Effector memory CD4-positive, alpha-beta T cell (primary cell): ENCODE results near the gene ATP6V1G2.
"Not testable (repeated sequence)": the region's sequence is repeated elsewhere in the genome, so short reads cannot be mapped to it uniquely, and the experiment has no call there.

ENCODE experiments used
- DNase-seq, 3 donors: peaks; one replicate each; pipeline ENCODE4 v3.0.0-alpha.2; 2020
- H3K27ac ChIP-seq: 2 replicates; pipeline ENCODE4 v1.7.0; 2013; ENCODE audit warnings: mild to moderate bottlenecking, low read length, moderate library complexity; ENCODE audit not compliant: insufficient read depth, poor library complexity, severe bottlenecking
- H3K27me3 ChIP-seq: replicated peaks from 2 replicates; pipeline ENCODE4 v1.7.0; 2013; ENCODE audit warnings: mild to moderate bottlenecking, low read length; ENCODE audit not compliant: insufficient read depth, control insufficient read depth, poor library complexity, severe bottlenecking
- H3K36me3 ChIP-seq: 2 replicates; pipeline ENCODE4 v1.7.0; 2013; ENCODE audit warnings: mild to moderate bottlenecking, low read length, moderate library complexity; ENCODE audit not compliant: control insufficient read depth, insufficient read depth
- H3K4me1 ChIP-seq: 2 replicates; pipeline ENCODE4 v1.7.0; 2013; ENCODE audit warnings: low read length, mild to moderate bottlenecking; ENCODE audit not compliant: control insufficient read depth, insufficient read depth, poor library complexity, severe bottlenecking
- H3K4me3 ChIP-seq: 2 replicates; pipeline ENCODE4 v1.7.0; 2013; ENCODE audit warnings: low read length, low read depth, mild to moderate bottlenecking; ENCODE audit not compliant: insufficient read depth, poor library complexity, severe bottlenecking
- H3K9me3 ChIP-seq: 2 replicates; pipeline ENCODE4 v1.7.0; 2013; ENCODE audit warnings: mild to moderate bottlenecking, low read length, moderate library complexity; ENCODE audit not compliant: control insufficient read depth

Gene ATP6V1G2

DNA sequence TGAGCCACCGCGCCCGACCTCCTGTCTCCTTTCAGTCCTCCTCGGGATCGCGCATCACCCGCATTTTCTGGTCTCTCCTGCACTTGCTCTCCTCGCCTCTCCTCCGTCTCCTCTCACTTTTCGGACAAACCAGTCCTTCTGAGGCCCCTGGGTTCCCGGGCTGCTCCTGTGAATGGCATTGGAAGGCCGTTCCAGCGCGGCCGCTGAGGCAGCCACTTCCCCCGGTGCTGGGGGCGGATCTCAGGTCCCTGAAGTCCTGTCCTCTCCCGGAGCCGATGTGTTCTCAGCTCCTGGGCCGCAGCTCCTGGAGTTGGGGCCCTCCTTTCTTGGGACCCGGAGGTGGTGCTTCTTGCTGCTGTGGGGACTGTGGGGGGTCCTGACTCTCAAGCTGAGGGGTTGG, 47.7 kb downstream of the ATP6V1G2 start:
- H3K27ac ChIP-seq = no peak overlapping the region
- no peaks in the 10 kb centered on the region for H3K27me3 ChIP-seq
- H3K9me3 ChIP-seq = no peaks in the 10 kb centered on the region
- H3K36me3 ChIP-seq = no peaks in the 10 kb centered on the region
- no peak for DNase-seq
- peaks cover 29% of the 10 kb centered on the region for H3K4me1 ChIP-seq
- no peak overlapping the region for H3K4me3 ChIP-seq

GRCh38 chr6:31497531-31498476, 48.6 kb downstream of the ATP6V1G2 start, which contains the start of gene MICB:
Gene MICB, plus strand, starts transcription at chr6:31498145. Its CDS starts 49 bp downstream, at chr6:31498194.
- DNase-seq = peak; percentile 78 to 87 (median 87)
- Histone ChIP-seq H3K4me3 (peak within 1 kb of the TSS; percentile 89), H3K9me3 (no peaks in the 10 kb centered on the region), H3K4me1 (peaks cover 29% of the 10 kb centered on the region), H3K27ac (peak within 1 kb of the TSS; percentile 78), H3K36me3 (no peaks in the 10 kb centered on the region), H3K27me3 (no peaks in the 10 kb centered on the region)

DNA sequence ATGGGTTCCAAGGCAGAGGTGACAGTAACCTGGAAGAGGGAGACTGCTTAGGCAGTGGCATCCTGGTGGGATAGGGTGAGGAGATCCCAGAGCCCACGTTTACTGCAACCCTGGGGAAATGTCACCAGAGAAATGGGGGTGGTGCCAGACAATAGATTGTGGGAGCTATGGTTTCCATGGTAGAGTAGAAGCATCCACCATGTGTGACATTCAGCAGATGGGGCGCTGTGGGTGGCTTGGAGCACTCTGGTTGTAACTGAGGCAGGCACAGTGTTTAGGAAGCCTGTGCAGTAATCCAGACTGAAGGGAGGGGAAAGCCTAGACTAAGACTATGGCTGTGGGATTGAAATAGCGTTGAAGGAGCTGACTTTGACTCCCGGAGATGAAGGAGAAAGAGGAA, 49.6 kb downstream of the ATP6V1G2 start:
- peak overlapping the region; percentile 89 for H3K4me3 ChIP-seq
- not testable (repeated sequence) for H3K36me3 ChIP-seq, H3K9me3 ChIP-seq, H3K27me3 ChIP-seq, DNase-seq
- peaks cover 29% of the 10 kb centered on the region for H3K4me1 ChIP-seq
- peak overlapping the region; percentile 78 for H3K27ac ChIP-seq

DNA sequence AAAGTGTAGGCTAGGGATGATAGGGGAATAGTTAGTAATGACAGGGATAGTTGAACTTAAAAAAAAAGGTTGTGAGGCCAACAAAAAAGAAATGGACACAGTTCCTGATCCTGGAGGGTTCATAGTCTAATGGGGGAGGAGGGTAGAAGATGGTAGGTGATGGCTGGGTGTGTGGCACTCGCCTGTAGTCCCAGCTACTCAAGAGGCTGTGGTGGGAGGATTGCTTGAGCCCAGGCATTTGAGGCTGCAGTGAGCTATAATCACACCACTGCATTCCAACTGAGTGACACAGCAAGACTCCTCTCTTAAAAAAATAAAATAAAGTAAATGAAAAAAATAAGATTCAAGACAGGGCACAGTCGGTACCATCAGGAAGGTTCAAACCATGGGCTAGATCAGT, 50.8 kb downstream of the ATP6V1G2 start:
- Histone ChIP-seq H3K4me3 (peak overlapping the region; percentile 72), H3K27me3 (no peaks in the 10 kb centered on the region), H3K4me1 (peaks cover 29% of the 10 kb centered on the region), H3K9me3 (no peaks in the 10 kb centered on the region), H3K36me3 (no peaks in the 10 kb centered on the region), H3K27ac (peak overlapping the region; percentile 73)
- no peak for DNase-seq
